ENCODE data around the gene PKNOX2. TPM values are rescaled to one million over a fixed set of nuclear protein-coding genes. Genes with fewer than 3 reads are reported as not detected.

The PKNOX2 gene
- total RNA-seq, 1 donor from 2014 or later, result 39.9 TPM

GRCh38 chr11:125443767-125444311, 279.3 kb downstream of the PKNOX2 start:
- no peaks in the 10 kb centered on the region for H3K36me3 Mint-ChIP-seq (ENCODE audit: insufficient read depth)
- H3K9me3 Mint-ChIP-seq (ENCODE audit: low read depth), result no peaks in the 10 kb centered on the region
- H3K27me3 Mint-ChIP-seq, result peaks cover 26% of the 10 kb centered on the region
- H3K4me1 Mint-ChIP-seq (ENCODE audit: low read depth), result peaks cover 12% of the 10 kb centered on the region
- no peak overlapping the region for H3K4me3 Mint-ChIP-seq (ENCODE audit: low read depth)
- no peak overlapping the region for H3K27ac Mint-ChIP-seq
- TF ChIP-seq CTCF (IDR thresholded peaks at IDR 0.05; ENCODE audit: unreplicated experiment), result no peak
- DNase-seq (ENCODE audit: low spot score, unreplicated experiment), result no peak

GRCh38 chr11:125445731-125446130, 281.2 kb downstream of the PKNOX2 start:
- Mint-ChIP-seq H3K27me3 (peaks cover 21% of the 10 kb centered on the region), H3K9me3 (ENCODE audit: low read depth) (no peaks in the 10 kb centered on the region), H3K27ac (no peak overlapping the region), H3K4me3 (ENCODE audit: low read depth) (no peak overlapping the region), H3K4me1 (ENCODE audit: low read depth) (peaks cover 12% of the 10 kb centered on the region), H3K36me3 (ENCODE audit: insufficient read depth) (no peaks in the 10 kb centered on the region)
- DNase-seq (ENCODE audit: low spot score, unreplicated experiment), result no peak
- no peak for TF ChIP-seq CTCF (IDR thresholded peaks at IDR 0.05; ENCODE audit: unreplicated experiment)

- Mint-ChIP-seq H3K27ac (no peak overlapping the region), H3K27me3 (peaks cover 15% of the 10 kb centered on the region), H3K36me3 (ENCODE audit: insufficient read depth) (no peaks in the 10 kb centered on the region), H3K9me3 (ENCODE audit: low read depth) (no peaks in the 10 kb centered on the region), H3K4me3 (ENCODE audit: low read depth) (no peak overlapping the region), H3K4me1 (ENCODE audit: low read depth) (peaks cover 12% of the 10 kb centered on the region)
- no peak for DNase-seq (ENCODE audit: low spot score, unreplicated experiment)
- TF ChIP-seq CTCF (IDR thresholded peaks at IDR 0.05; ENCODE audit: unreplicated experiment), result no peak
Measured at GRCh38 chr11:125446279-125446678, 281.7 kb downstream of the PKNOX2 start.

GRCh38 chr11:125447721-125448120, 283.2 kb downstream of the PKNOX2 start:
- Mint-ChIP-seq H3K27ac (no peak overlapping the region), H3K4me3 (ENCODE audit: low read depth) (no peak overlapping the region), H3K27me3 (peaks cover 5% of the 10 kb centered on the region), H3K9me3 (ENCODE audit: low read depth) (no peaks in the 10 kb centered on the region), H3K36me3 (ENCODE audit: insufficient read depth) (no peaks in the 10 kb centered on the region), H3K4me1 (ENCODE audit: low read depth) (peaks cover 15% of the 10 kb centered on the region)
- no peak for DNase-seq (ENCODE audit: low spot score, unreplicated experiment)
- TF ChIP-seq CTCF (IDR thresholded peaks at IDR 0.05; ENCODE audit: unreplicated experiment), result no peak

GRCh38 chr11:125448136-125448535, 283.6 kb downstream of the PKNOX2 start:
- peaks cover 15% of the 10 kb centered on the region for H3K4me1 Mint-ChIP-seq (ENCODE audit: low read depth)
- H3K4me3 Mint-ChIP-seq (ENCODE audit: low read depth), result no peak overlapping the region
- no peak for DNase-seq (ENCODE audit: low spot score, unreplicated experiment)
- no peaks in the 10 kb centered on the region for H3K9me3 Mint-ChIP-seq (ENCODE audit: low read depth)
- H3K36me3 Mint-ChIP-seq (ENCODE audit: insufficient read depth), result no peaks in the 10 kb centered on the region
- no peak overlapping the region for H3K27ac Mint-ChIP-seq
- H3K27me3 Mint-ChIP-seq, result peaks cover 5% of the 10 kb centered on the region
- TF ChIP-seq CTCF (IDR thresholded peaks at IDR 0.05; ENCODE audit: unreplicated experiment), result no peak

All from progenitor cell of endocrine pancreas (in vitro differentiated cells).